Stimulated activated naive B cell treated with anti-CD40 and anti-IgM and Interleukin-4, amounts not matched to agents 10 μg/mL and 1 μg/mL and 100 μg/mL, for 72 hours (primary cell): ENCODE measurements around the gene EHMT1.

Experiments used
- ATAC-seq, 2 donors: fragments of 150-1000 bp; cut with Tn5 transposase; replicated peaks; 2 replicates each; pipeline ENCODE4 v1.10.0; 2021; ENCODE audit warnings: moderate library complexity in 1 of 2
- DNase-seq: peaks from one replicate; pipeline ENCODE4 v3.0.0; 2021
- H3K27ac Mint-ChIP-seq: one replicate; pipeline ENCODE4 v1.8.0; 2022; ENCODE audit warnings: mild to moderate bottlenecking, mixed read lengths
- H3K27me3 Mint-ChIP-seq, 2 donors: one replicate each; pipeline ENCODE4 v1.8.0; 2022; ENCODE audit warnings: mixed read lengths in 2 of 2
- H3K36me3 Mint-ChIP-seq, 2 donors: one replicate each; pipeline ENCODE4 v1.8.0; 2022; ENCODE audit warnings: mixed read lengths in 2 of 2, mild to moderate bottlenecking in 1 of 2
- H3K4me1 Mint-ChIP-seq, 2 donors: one replicate each; pipeline ENCODE4 v1.8.0; 2022; ENCODE audit warnings: mixed read lengths in 2 of 2, mild to moderate bottlenecking in 1 of 2
- H3K4me3 Mint-ChIP-seq, 2 donors: one replicate each; pipeline ENCODE4 v1.8.0; 2022; ENCODE audit warnings: mild to moderate bottlenecking in 2 of 2, mixed read lengths in 2 of 2, moderate library complexity in 1 of 2
- H3K9me3 Mint-ChIP-seq, 2 donors: one replicate each; pipeline ENCODE4 v1.8.0; 2022; ENCODE audit warnings: mixed read lengths in 2 of 2, mild to moderate bottlenecking in 1 of 2

Gene EHMT1

DNA sequence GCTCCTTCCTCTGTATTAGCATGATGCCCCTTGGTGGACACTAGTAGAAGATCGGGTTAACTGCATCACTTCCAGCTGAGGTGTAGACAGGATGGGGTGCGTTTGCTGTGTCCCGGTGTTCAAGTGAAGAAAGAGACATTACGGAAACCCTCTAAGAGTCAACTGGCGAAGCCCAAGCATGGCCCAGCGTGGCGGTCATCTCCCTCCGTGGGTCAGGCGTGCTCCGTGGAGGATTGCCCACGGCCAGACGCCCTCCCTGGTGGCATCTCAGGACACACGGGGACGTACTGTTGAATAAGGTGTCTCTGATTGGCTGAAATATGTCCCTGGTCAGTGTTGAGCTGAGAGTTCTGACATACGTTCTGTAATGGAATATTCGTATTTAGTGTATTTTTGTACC is 139.3 kb downstream of the EHMT1 start:
- Mint-ChIP-seq H3K27ac (peak overlapping the region; percentile 100), H3K4me3 (peak overlapping the region; percentile 62 to 64), H3K4me1 (peaks cover 55 to 84% of the 10 kb centered on the region in 2 donors), H3K9me3 (peaks cover 19 to 23% of the 10 kb centered on the region in 2 donors), H3K36me3 (peaks cover 80 to 88% of the 10 kb centered on the region in 2 donors), H3K27me3 (no peaks in the 10 kb centered on the region)
- DNase-seq (no peak), ATAC-seq (no peak)

- DNase-seq (peak; percentile 69), ATAC-seq (peak; percentile 71 to 75)
- H3K4me1 Mint-ChIP-seq: peaks cover 54 to 82% of the 10 kb centered on the region in 2 donors
- peaks cover 19 to 23% of the 10 kb centered on the region in 2 donors for H3K9me3 Mint-ChIP-seq
- peak overlapping the region; percentile 100 for H3K27ac Mint-ChIP-seq
- peak overlapping the region; percentile 88 to 92 for H3K4me3 Mint-ChIP-seq
- no peaks in the 10 kb centered on the region for H3K27me3 Mint-ChIP-seq
- H3K36me3 Mint-ChIP-seq: peaks cover 80 to 90% of the 10 kb centered on the region in 2 donors
Measured at GRCh38 chr9:137759117-137759516, 140.3 kb downstream of the EHMT1 start.

DNA sequence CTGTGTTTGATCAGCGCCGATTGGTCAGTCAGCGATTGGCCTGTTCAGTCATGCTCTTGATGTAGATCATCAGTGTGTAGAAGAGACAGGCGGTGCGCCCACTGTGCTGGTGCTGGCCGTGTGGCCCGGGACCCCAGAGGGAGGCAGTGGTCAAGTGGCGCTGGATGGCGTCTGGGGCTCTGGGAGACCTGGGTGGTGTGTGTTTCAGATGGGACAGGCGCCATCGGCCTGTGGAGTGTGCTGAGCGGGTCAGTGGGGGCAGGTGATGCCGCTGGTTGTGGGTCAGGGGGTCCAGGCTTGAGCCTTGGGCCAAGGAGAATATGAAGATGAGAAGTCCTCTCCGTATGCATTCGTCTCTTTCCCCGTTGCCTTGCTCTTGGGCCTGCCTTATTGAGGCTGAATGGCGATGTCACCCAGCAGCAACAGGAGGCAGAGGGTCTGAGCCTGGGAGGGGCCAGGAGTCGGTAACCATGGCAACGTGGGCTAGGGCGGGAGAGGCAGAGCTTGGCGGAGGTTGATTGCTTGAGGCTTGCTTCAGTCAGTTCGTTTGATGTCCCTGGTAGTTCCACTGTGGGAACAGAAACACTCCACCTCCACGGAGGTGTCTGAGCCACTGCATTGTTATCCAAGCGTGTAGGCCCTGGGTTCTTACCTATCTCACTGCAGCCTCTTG is 141.0 kb downstream of the EHMT1 start:
- Mint-ChIP-seq H3K36me3 (peaks cover 83 to 92% of the 10 kb centered on the region in 2 donors), H3K27me3 (no peaks in the 10 kb centered on the region), H3K27ac (peak overlapping the region; percentile 100), H3K4me1 (peaks cover 60 to 86% of the 10 kb centered on the region in 2 donors), H3K4me3 (peak overlapping the region; percentile 88 to 92), H3K9me3 (peaks cover 19 to 23% of the 10 kb centered on the region in 2 donors)
- no peak for ATAC-seq
- peak; percentile 32 for DNase-seq

DNA sequence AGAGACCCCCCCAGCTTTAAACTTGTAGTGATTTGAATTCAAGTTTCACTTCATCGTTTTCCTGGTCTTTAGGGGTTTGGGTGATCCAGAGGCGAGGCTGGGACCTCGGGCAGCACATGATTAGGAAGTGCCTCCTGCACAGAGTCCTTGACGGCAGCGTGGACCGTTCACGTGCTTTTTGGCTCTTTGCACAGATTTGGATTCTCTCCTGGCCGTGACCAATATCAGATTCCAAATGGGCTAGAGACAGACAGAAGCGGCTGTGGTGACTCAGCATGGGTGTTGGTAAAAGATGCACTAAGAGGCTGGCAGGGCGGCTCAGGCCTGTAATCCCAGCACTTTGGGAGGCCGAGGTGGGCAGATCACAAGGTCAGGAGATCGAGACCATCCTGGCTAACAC is 141.6 kb downstream of the EHMT1 start:
- H3K27me3 Mint-ChIP-seq: no peaks in the 10 kb centered on the region
- peaks cover 79 to 87% of the 10 kb centered on the region in 2 donors for H3K36me3 Mint-ChIP-seq
- ATAC-seq: no peak
- H3K27ac Mint-ChIP-seq: peak overlapping the region; percentile 100
- H3K4me1 Mint-ChIP-seq: peaks cover 60 to 83% of the 10 kb centered on the region in 2 donors
- H3K4me3 Mint-ChIP-seq: peak overlapping the region; percentile 62 to 74
- H3K9me3 Mint-ChIP-seq: peaks cover 16 to 19% of the 10 kb centered on the region in 2 donors
- no peak for DNase-seq

DNA sequence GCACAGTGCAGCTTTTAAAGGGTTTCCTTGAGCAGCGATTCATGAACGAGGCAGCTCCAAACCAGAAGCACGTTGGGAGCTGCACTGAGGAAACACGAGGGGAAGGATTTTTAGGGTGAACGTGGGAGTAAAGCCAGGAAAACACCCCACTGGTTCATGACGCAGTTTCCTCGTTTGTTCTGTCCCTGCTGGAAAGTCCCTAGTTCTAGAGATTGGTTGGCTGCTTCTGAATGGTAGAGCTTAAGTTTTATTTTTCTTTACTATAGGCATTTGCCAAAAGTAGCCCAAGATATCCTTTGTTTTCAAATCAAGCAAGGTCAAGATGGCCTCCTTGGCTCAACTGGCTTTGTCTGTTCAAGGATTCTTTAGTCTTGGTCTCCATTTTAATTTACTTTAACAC is 142.2 kb downstream of the EHMT1 start:
- Mint-ChIP-seq H3K4me1 (peaks cover 63 to 86% of the 10 kb centered on the region in 2 donors), H3K27me3 (no peaks in the 10 kb centered on the region), H3K36me3 (peaks cover 78 to 87% of the 10 kb centered on the region in 2 donors), H3K27ac (peak overlapping the region; percentile 100), H3K4me3 (peak overlapping the region; percentile 62 to 74), H3K9me3 (peaks cover 12 to 17% of the 10 kb centered on the region in 2 donors)
- DNase-seq (peak; percentile 77), ATAC-seq (peak; percentile 60 to 64)

DNA sequence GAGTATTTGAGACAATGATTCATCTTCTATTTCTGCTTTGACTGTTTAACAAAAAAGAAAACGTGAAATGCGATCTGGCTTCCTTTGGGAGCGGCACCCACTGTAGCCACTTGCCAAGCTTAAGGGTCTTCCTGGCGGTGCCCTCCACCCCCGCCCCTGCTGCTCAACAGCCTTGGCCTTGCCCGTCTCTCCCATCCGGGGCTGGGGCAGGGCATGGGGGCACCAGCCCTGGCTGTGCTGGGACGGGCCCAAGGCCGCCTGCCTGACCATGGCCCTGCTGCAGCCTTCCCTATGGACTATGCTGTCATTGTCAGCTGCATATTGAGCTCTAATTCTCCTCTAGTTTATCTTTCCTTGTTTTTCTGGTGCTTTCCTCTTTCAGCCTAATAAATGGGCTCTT is 143.0 kb downstream of the EHMT1 start:
- Mint-ChIP-seq H3K4me1 (peaks cover 57 to 79% of the 10 kb centered on the region in 2 donors), H3K36me3 (peaks cover 75 to 83% of the 10 kb centered on the region in 2 donors), H3K9me3 (peaks cover 12 to 15% of the 10 kb centered on the region in 2 donors), H3K27me3 (no peaks in the 10 kb centered on the region), H3K4me3 (peak overlapping the region; percentile 73 to 75), H3K27ac (peak overlapping the region; percentile 100)
- no peak for DNase-seq
- ATAC-seq: no peak

DNA sequence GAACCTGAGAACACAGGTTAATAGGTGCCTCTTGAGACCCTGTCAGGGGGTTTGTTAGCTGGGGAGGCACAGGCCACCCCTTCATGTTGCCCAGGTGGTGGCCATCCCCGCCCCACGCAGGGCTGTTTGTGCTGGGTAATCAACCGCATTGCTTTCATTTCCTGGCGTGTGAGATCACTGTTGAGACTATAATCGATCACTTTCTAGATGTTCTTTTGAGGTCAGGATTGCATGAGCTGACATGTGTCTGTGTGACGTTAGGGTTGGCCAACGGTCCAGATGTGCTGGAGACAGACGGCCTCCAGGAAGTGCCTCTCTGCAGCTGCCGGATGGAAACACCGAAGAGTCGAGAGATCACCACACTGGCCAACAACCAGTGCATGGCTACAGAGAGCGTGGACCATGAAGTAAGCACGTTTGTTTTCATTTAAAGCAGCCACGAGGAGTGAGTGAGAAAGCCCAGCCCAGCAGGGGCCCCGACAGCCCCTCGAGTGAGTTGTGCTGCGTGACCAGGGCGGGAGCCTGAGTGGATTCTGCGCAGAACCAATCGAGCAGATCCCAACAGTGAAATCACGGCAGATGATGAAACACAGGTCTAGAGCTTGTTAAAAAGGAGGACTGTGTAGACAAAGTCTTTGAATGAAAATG is 143.7 kb downstream of the EHMT1 start:
- Mint-ChIP-seq H3K36me3 (peaks cover 75 to 82% of the 10 kb centered on the region in 2 donors), H3K4me1 (peaks cover 51 to 71% of the 10 kb centered on the region in 2 donors), H3K4me3 (peak overlapping the region; percentile 73 to 75), H3K9me3 (peaks cover 12 to 15% of the 10 kb centered on the region in 2 donors), H3K27me3 (no peaks in the 10 kb centered on the region), H3K27ac (peak overlapping the region; percentile 100)
- ATAC-seq: peak; percentile 16 to 27
- peak; percentile 37 for DNase-seq

DNA sequence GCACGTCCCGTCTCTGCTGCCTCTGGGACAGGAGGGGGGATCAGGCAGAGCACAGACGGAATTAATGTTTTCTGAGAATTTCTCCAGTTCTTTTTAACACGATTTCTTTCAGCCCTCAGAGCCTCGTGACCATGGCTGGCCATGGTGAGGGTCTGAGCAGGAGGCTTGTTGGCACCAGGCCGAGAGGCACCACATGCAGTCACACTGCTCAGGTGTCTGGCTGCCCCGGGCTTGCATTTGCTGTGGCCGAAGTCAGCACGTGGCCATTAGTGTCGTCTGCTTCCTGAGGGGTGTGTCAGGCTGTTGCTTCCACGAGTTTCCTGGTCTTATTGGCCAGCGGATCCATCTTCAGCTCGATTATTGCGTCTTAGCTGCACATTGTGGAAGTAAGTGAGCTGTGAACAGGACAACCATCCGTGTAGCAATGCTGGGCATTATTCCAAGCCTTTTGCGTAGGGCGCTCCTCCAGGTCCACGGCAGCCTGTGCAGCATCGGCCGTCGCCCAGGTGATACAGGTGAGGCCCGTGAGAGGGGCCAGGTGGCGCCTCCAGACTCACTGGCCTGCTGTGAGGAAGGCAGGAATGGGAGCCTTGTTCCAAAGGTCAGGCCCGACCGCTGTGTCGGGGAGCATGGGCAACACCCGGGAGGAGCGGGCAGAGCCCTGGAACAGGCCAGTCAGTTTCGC is 144.6 kb downstream of the EHMT1 start:
- ATAC-seq (no peak), DNase-seq (no peak)
- Mint-ChIP-seq H3K4me1 (peaks cover 42 to 62% of the 10 kb centered on the region in 2 donors), H3K9me3 (peaks cover 11 to 12% of the 10 kb centered on the region in 2 donors), H3K27me3 (no peaks in the 10 kb centered on the region), H3K27ac (peak overlapping the region; percentile 100), H3K36me3 (peaks cover 67 to 77% of the 10 kb centered on the region in 2 donors), H3K4me3 (no peak overlapping the region)

DNA sequence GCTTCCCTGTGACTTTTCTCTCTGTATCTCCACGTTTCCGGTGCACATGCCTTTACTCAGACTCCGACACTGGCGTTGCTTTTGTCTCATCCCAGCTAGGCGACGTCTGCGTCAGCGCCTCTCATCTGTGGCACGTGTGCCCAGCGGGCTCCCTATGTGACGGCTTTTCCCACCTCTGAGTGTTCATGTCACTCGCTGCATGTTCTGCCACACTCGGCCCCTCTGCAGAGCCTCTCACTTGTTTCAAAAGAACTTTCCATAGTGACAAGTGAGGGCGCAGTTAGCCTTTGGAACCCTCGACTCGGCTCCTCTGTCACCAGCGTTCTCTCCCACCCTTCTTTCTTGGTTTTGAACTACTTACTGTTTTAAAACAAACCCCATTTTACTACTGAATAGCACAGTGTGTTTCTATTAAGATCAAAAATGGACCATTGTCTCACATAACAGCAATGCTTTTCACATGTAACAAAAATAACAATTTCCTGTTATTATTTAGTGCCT is 145.4 kb downstream of the EHMT1 start:
- Mint-ChIP-seq H3K4me3 (peak overlapping the region; percentile 3 to 45), H3K27ac (peak overlapping the region; percentile 77), H3K27me3 (no peaks in the 10 kb centered on the region), H3K4me1 (peaks cover 37 to 54% of the 10 kb centered on the region in 2 donors), H3K9me3 (peaks cover 8 to 9% of the 10 kb centered on the region in 2 donors), H3K36me3 (peaks cover 58 to 69% of the 10 kb centered on the region in 2 donors)
- no peak for DNase-seq
- ATAC-seq: no peak

GRCh38 chr9:137764981-137765380 is 146.2 kb downstream of the EHMT1 start:
- peaks cover 29 to 52% of the 10 kb centered on the region in 2 donors for H3K4me1 Mint-ChIP-seq
- no peak for DNase-seq
- no peak overlapping the region for H3K4me3 Mint-ChIP-seq
- H3K36me3 Mint-ChIP-seq: peaks cover 56 to 68% of the 10 kb centered on the region in 2 donors
- H3K27ac Mint-ChIP-seq: no peak overlapping the region
- no peaks in the 10 kb centered on the region for H3K27me3 Mint-ChIP-seq
- H3K9me3 Mint-ChIP-seq: peaks cover 2 to 8% of the 10 kb centered on the region in 2 donors
- no peak for ATAC-seq

DNA sequence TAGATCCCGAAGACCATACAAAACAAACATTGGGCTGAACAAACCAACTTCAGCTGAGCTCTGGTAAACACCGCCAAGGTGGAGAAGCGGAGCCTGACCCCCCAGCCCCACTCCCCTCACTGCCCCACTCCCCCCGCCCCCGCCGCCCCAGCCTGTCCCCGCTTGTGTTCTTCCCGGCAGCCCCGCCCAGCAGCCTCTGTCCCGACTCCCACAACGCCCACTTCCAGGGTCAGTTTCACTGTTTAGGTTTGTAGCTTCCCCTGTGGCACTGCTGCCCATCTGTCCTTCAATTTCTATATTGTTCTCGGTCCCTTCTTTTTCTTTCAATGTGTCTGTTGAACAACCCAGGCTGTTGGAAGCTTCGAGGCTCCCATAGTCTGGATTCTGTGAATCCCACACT is 146.7 kb downstream of the EHMT1 start:
- Mint-ChIP-seq H3K27ac (peak overlapping the region; percentile 65), H3K27me3 (no peaks in the 10 kb centered on the region), H3K36me3 (peaks cover 58 to 68% of the 10 kb centered on the region in 2 donors), H3K4me3 (no peak overlapping the region), H3K4me1 (peaks cover 25 to 52% of the 10 kb centered on the region in 2 donors), H3K9me3 (peaks cover 8 to 13% of the 10 kb centered on the region in 2 donors)
- DNase-seq: no peak
- no peak for ATAC-seq

- no peak overlapping the region for H3K27ac Mint-ChIP-seq
- H3K4me1 Mint-ChIP-seq: peaks cover 12 to 29% of the 10 kb centered on the region in 2 donors
- H3K27me3 Mint-ChIP-seq: no peaks in the 10 kb centered on the region
- no peak overlapping the region for H3K4me3 Mint-ChIP-seq
- H3K36me3 Mint-ChIP-seq: peaks cover 53 to 64% of the 10 kb centered on the region in 2 donors
- ATAC-seq: no peak
- no peak for DNase-seq
- H3K9me3 Mint-ChIP-seq: peaks cover 8 to 14% of the 10 kb centered on the region in 2 donors
Measured at GRCh38 chr9:137771580-137771979, 152.8 kb downstream of the EHMT1 start.

DNA sequence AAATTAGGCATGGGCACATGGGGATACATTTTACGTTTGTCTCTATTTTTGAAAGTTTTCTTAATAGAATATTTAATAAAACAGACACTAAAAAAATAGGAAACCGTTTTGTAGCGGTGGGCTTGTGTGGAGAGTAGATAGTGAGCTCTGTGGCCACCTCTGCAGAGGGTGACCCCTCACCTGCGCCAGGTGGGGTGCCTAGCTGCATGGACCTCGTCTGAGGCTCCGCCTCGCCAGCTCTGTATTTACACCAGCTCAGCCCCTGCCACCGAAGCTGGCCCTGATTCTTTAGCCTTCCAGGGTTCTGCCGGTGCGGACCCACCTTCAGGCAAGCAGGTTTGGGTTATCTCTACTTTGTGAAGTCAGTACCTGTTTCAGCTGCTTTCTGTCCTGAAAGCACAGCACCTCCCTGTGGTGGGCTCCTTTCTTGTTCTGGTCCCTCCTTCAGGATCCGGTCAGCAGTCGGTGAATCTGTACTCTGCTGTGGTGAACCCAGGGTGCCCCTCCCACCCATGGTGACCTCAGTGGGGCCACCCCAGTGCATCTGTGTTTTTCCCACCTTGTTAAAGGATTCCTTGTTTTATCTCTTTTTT is 153.6 kb downstream of the EHMT1 start:
- peaks cover 54 to 65% of the 10 kb centered on the region in 2 donors for H3K36me3 Mint-ChIP-seq
- no peaks in the 10 kb centered on the region for H3K27me3 Mint-ChIP-seq
- H3K27ac Mint-ChIP-seq: no peak overlapping the region
- DNase-seq (no peak), ATAC-seq (no peak)
- H3K9me3 Mint-ChIP-seq: peaks cover 8 to 14% of the 10 kb centered on the region in 2 donors
- peaks cover 12 to 29% of the 10 kb centered on the region in 2 donors for H3K4me1 Mint-ChIP-seq
- H3K4me3 Mint-ChIP-seq: no peak overlapping the region
